Measurements from ENCODE around the gene ATP5MC3. TPM values are rescaled to one million over a fixed set of nuclear protein-coding genes. Genes with fewer than 3 reads are reported as not detected.

The ATP5MC3 gene
- total RNA-seq, 4 donors from 2014 or later, result 111 to 259 (median 178) TPM

GRCh38 chr2:175181877-175182308, 383 bp upstream of the ATP5MC3 start:
- no peak for DNase-seq (ENCODE audit: low spot score)
- no peak for ATAC-seq (ENCODE audit: low FRiP score)
- no peak for TF ChIP-seq CTCF (IDR thresholded peaks at IDR 0.05)

GRCh38 chr2:175180701-175181103, 808 bp downstream of the ATP5MC3 start:
- peak; percentile 67 for ATAC-seq (ENCODE audit: low FRiP score)
- peak; percentile 29 for DNase-seq (ENCODE audit: low spot score)
- no peak for TF ChIP-seq CTCF (IDR thresholded peaks at IDR 0.05)

GRCh38 chr2:175176624-175177023, 4.9 kb downstream of the ATP5MC3 start:
- TF ChIP-seq CTCF (IDR thresholded peaks at IDR 0.05), result no peak
- ATAC-seq (ENCODE audit: low FRiP score) (no peak), DNase-seq (ENCODE audit: low spot score) (no peak)

DNA sequence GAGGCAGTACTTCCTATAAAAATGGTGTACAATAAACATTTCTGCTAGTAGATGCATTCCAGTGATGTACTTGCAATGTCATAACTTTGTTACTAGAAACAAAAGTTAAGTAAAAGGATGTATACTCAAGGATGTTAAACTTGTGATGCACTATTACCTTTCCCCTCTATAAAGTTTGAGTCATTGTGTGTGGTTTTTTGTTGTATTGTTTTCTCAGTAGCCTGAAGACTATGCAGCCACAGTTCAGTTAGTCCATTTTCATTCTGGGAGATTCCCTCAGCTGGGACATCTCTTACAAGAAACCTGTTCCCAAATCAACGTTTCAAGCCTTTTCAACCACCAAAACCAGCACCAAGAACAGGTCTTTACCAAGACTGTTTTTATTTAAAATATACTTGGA, 5.6 kb downstream of the ATP5MC3 start:
- ATAC-seq (ENCODE audit: low FRiP score) (no peak), DNase-seq (ENCODE audit: low spot score) (no peak)
- no peak for TF ChIP-seq CTCF (IDR thresholded peaks at IDR 0.05)

GRCh38 chr2:175175320-175175719, 6.2 kb downstream of the ATP5MC3 start:
- no peak for TF ChIP-seq CTCF (IDR thresholded peaks at IDR 0.05)
- DNase-seq (ENCODE audit: low spot score) (no peak), ATAC-seq (ENCODE audit: low FRiP score) (no peak)

- DNase-seq (ENCODE audit: low spot score), result no peak
- no peak for TF ChIP-seq CTCF (IDR thresholded peaks at IDR 0.05)
- ATAC-seq (ENCODE audit: low FRiP score), result no peak
Observed at GRCh38 chr2:175170659-175171304, 10.7 kb downstream of the ATP5MC3 start.

GRCh38 chr2:175169191-175169590, 12.3 kb downstream of the ATP5MC3 start:
- no peak for TF ChIP-seq CTCF (IDR thresholded peaks at IDR 0.05)
- DNase-seq (ENCODE audit: low spot score) (no peak), ATAC-seq (ENCODE audit: low FRiP score) (no peak)

All from omental fat pad (tissue), 4 donors.